SU-DHL-6 (cell line): ENCODE measurements around the gene VPS13A.

Source experiments
- EZH2phosphoT487 ChIP-seq: fragments of 200-600 bp; sonication (generic), shearing (Covaris generic); conservative IDR thresholded peaks from 2 replicates; pipeline ENCODE4 v1.6.1; 2018; ENCODE audit warnings: mild to moderate bottlenecking, antibody characterized with exemption, low read length, moderate library complexity, mixed read lengths
- TF ChIP-seq, protein P1 (sequence below): fragments of 200-600 bp; sonication (generic); IDR thresholded peaks from one replicate; pipeline ENCODE4 v1.5.1; 2017; ENCODE audit warnings: antibody characterized with exemption, mild to moderate bottlenecking, low read length, moderate library complexity; ENCODE audit not compliant: insufficient read depth, poor library complexity, severe bottlenecking

DNA sequence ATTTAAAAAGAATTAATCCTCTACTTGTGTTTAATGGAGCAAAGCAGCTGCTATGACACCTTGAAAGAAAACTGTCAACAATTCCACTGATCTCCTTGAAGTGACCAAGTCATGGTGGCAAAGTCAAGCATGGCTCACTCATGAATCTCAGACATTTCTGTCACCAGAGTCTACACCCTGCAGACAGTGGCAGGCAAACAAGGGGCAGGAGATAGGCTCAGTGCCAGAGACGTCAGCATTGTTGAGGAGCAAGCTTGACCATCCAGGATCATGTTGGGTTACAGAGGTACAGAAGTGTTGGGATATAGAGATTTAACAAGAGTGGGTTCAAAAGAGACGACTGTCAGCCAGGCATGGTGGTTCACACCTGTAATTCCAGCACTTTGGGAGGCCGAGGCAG is 16.1 kb upstream of the VPS13A start:
- TF ChIP-seq, protein P1, sequence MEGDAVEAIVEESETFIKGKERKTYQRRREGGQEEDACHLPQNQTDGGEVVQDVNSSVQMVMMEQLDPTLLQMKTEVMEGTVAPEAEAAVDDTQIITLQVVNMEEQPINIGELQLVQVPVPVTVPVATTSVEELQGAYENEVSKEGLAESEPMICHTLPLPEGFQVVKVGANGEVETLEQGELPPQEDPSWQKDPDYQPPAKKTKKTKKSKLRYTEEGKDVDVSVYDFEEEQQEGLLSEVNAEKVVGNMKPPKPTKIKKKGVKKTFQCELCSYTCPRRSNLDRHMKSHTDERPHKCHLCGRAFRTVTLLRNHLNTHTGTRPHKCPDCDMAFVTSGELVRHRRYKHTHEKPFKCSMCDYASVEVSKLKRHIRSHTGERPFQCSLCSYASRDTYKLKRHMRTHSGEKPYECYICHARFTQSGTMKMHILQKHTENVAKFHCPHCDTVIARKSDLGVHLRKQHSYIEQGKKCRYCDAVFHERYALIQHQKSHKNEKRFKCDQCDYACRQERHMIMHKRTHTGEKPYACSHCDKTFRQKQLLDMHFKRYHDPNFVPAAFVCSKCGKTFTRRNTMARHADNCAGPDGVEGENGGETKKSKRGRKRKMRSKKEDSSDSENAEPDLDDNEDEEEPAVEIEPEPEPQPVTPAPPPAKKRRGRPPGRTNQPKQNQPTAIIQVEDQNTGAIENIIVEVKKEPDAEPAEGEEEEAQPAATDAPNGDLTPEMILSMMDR, result no peak
- no peak for TF ChIP-seq EZH2phosphoT487
